IMR-90 (cell line): ENCODE measurements around the gene INKA1. TPM values are rescaled to one million over a fixed set of nuclear protein-coding genes. Genes with fewer than 3 reads are reported as not detected.
A peak's percentile ranks its signal among the peaks of the same experiment; 100 is the strongest.

Experiments used
- ATAC-seq: fragments of 200-7000 bp; cut with Tn5 transposase; 2 replicates; pipeline ENCODE4 v1.9.1; 2020; ENCODE audit warnings: low read depth, mild to moderate bottlenecking, moderate library complexity
- BruUV-seq: library from RNA; stranded (reverse); fragments of 400-500 nt; replicated peaks from 2 replicates; lab custom pipeline; 2021; lab: Mats Ljungman, UMichigan
- CTCF ChIA-PET: fragments of 300-600 bp; formaldehyde crosslinking; extraction: SDS; loops from one replicate; lab custom pipeline; 2021; ENCODE audit warnings: antibody characterized with exemption; lab: Yijun Ruan, JAX
- POLR2A ChIA-PET: fragments of 300-600 bp; sonication (Branson Sonifier 250); formaldehyde crosslinking; loops from one replicate; lab custom pipeline; 2022; ENCODE audit warnings: antibody characterized with exemption; ENCODE audit not compliant: unreplicated experiment; lab: Charles Lee
- DNase-seq: peaks from one replicate; pipeline ENCODE4 v3.0.0; 2013
- H2AFZ ChIP-seq: replicated peaks from 2 replicates; pipeline ENCODE3; 2013; ENCODE audit warnings: low read length, mild to moderate bottlenecking; ENCODE audit not compliant: poor library complexity
- H2AK5ac ChIP-seq: 2 replicates; pipeline ENCODE4 v1.6.1; 2013; ENCODE audit warnings: low read depth, low read length, inconsistent platforms
- H2AK9ac ChIP-seq: replicated peaks from 2 replicates; pipeline ENCODE3; 2013; ENCODE audit warnings: mild to moderate bottlenecking, low read depth, low read length, moderate library complexity; ENCODE audit not compliant: poor library complexity
- H2BK120ac ChIP-seq: 2 replicates; pipeline ENCODE4 v1.6.1; 2013; ENCODE audit warnings: low read depth, low read length, inconsistent platforms
- H2BK15ac ChIP-seq: 3 replicates; pipeline ENCODE4 v1.6.1; 2013; ENCODE audit warnings: low read depth, low read length, inconsistent platforms
- H2BK20ac ChIP-seq: 2 replicates; pipeline ENCODE4 v1.6.1; 2013; ENCODE audit warnings: low read depth, mild to moderate bottlenecking, inconsistent platforms, low read length, moderate library complexity
- H2BK5ac ChIP-seq: 2 replicates; pipeline ENCODE4 v1.6.1; 2013; ENCODE audit warnings: mild to moderate bottlenecking, low read depth, low read length, inconsistent platforms; ENCODE audit not compliant: poor library complexity, severe bottlenecking
- H3K14ac ChIP-seq: replicated peaks from 2 replicates; pipeline ENCODE4 v1.6.1; 2013; ENCODE audit warnings: low read depth, low read length, inconsistent platforms
- H3K18ac ChIP-seq: 2 replicates; pipeline ENCODE4 v1.6.1; 2013; ENCODE audit warnings: low read depth, low read length, control low read depth
- H3K23ac ChIP-seq: 2 replicates; pipeline ENCODE4 v1.6.1; 2013; ENCODE audit warnings: low read depth, low read length, inconsistent platforms
- H3K27ac ChIP-seq: 2 replicates; pipeline ENCODE4 v1.5.1; 2013; ENCODE audit warnings: mild to moderate bottlenecking, control low read depth, low read length; ENCODE audit not compliant: insufficient read depth
- H3K27me3 ChIP-seq: 2 replicates; pipeline ENCODE4 v1.6.1; 2013; ENCODE audit warnings: low read length; ENCODE audit not compliant: control insufficient read depth, insufficient read depth
- H3K36me3 ChIP-seq: 2 replicates; pipeline ENCODE4 v1.6.1; 2013; ENCODE audit warnings: low read length, mixed read lengths; ENCODE audit not compliant: control insufficient read depth, insufficient read depth
- H3K4ac ChIP-seq: 2 replicates; pipeline ENCODE4 v1.6.1; 2013; ENCODE audit warnings: low read depth, low read length, inconsistent platforms
- H3K4me1 ChIP-seq: 2 replicates; pipeline ENCODE4 v1.6.1; 2013; ENCODE audit warnings: low read length, mixed read lengths; ENCODE audit not compliant: control insufficient read depth, insufficient read depth
- H3K4me2 ChIP-seq: 2 replicates; pipeline ENCODE4 v1.6.1; 2013; ENCODE audit warnings: low read depth, mild to moderate bottlenecking, control low read depth, low read length, moderate library complexity
- H3K4me3 ChIP-seq: 2 replicates; pipeline ENCODE4 v1.5.1; 2013; ENCODE audit warnings: low read depth, mild to moderate bottlenecking, control low read depth, low read length, moderate library complexity; ENCODE audit not compliant: insufficient read depth
- H3K56ac ChIP-seq: 2 replicates; pipeline ENCODE4 v1.6.1; 2013; ENCODE audit warnings: low read length, inconsistent platforms; ENCODE audit not compliant: insufficient read depth; ENCODE audit errors: extremely low read depth
- H3K79me1 ChIP-seq, 2 experiments: 2 replicates each; pipeline ENCODE4 v1.6.1; 2013; ENCODE audit warnings: low read length in 2 of 2, inconsistent platforms in 1 of 2, low read depth in 1 of 2
- H3K9ac ChIP-seq: 2 replicates; pipeline ENCODE4 v1.6.1; 2013; ENCODE audit warnings: low read depth, low read length, control low read depth
- H3K9me1 ChIP-seq: 2 replicates; pipeline ENCODE4 v1.6.1; 2013; ENCODE audit warnings: low read length, inconsistent platforms; ENCODE audit not compliant: insufficient read depth
- H3K9me3 ChIP-seq: 2 replicates; pipeline ENCODE4 v1.6.1; 2013; ENCODE audit warnings: low read length; ENCODE audit not compliant: control insufficient read depth, insufficient read depth
- H4K20me1 ChIP-seq: 2 replicates; pipeline ENCODE4 v1.6.1; 2013; ENCODE audit warnings: low read length, inconsistent platforms; ENCODE audit not compliant: insufficient read depth
- H4K5ac ChIP-seq: 2 replicates; pipeline ENCODE4 v1.6.1; 2013; ENCODE audit warnings: mild to moderate bottlenecking, low read depth, low read length, control low read depth
- H4K8ac ChIP-seq, 2 experiments: 2 replicates each; pipeline ENCODE4 v1.6.1; 2013; ENCODE audit warnings: low read depth in 2 of 2, low read length in 2 of 2, control low read depth in 1 of 2, inconsistent platforms in 1 of 2
- H4K91ac ChIP-seq: 2 replicates; pipeline ENCODE4 v1.6.1; 2013; ENCODE audit warnings: low read depth, low read length, inconsistent platforms; ENCODE audit not compliant: insufficient read depth
- BHLHE40 ChIP-seq: fragments of 150-350 bp; IDR thresholded peaks from 2 replicates; pipeline ENCODE4 v1.6.1; 2016; ENCODE audit warnings: mild to moderate bottlenecking, low read depth, low read length
- CEBPB ChIP-seq: IDR thresholded peaks from 2 replicates; pipeline ENCODE4 v1.6.1; 2012; ENCODE audit warnings: low read depth, low read length, improper control_type of control experiment
- CTCF ChIP-seq: conservative IDR thresholded peaks from 2 replicates; pipeline ENCODE4 v1.5.1; 2012; ENCODE audit warnings: mild to moderate bottlenecking, low read depth, low read length, improper control_type of control experiment
- ELK1 ChIP-seq: fragments of 150-350 bp; IDR thresholded peaks from 2 replicates; pipeline ENCODE4 v1.6.1; 2016; ENCODE audit warnings: low read depth, mild to moderate bottlenecking, low read length, moderate library complexity, borderline replicate concordance
- FOS ChIP-seq: fragments of 150-350 bp; IDR thresholded peaks from 2 replicates; pipeline ENCODE4 v1.6.1; 2016; ENCODE audit warnings: low read depth, low read length
- MAFK ChIP-seq: IDR thresholded peaks from 2 replicates; pipeline ENCODE4 v1.6.1; 2012; ENCODE audit warnings: low read depth, low read length, improper control_type of control experiment
- MAZ ChIP-seq: IDR thresholded peaks from 2 replicates; pipeline ENCODE4 v1.6.1; 2012; ENCODE audit warnings: low read depth, mild to moderate bottlenecking, low read length, improper control_type of control experiment, moderate library complexity, borderline replicate concordance
- MXI1 ChIP-seq: IDR thresholded peaks from 2 replicates; pipeline ENCODE4 v1.6.1; 2012; ENCODE audit warnings: low read depth, mild to moderate bottlenecking, low read length, moderate library complexity, borderline replicate concordance
- NFE2L2 ChIP-seq: fragments of 150-350 bp; IDR thresholded peaks from 2 replicates; pipeline ENCODE4 v1.6.1; 2016; ENCODE audit warnings: low read depth, mild to moderate bottlenecking, low read length
- POLR2A ChIP-seq: IDR thresholded peaks from 2 replicates; pipeline ENCODE4 v1.6.1; 2012; ENCODE audit warnings: mild to moderate bottlenecking, low read depth, low read length
- RAD21 ChIP-seq: IDR thresholded peaks from 2 replicates; pipeline ENCODE4 v1.6.1; 2012; ENCODE audit warnings: low read length, improper control_type of control experiment
- RCOR1 ChIP-seq: IDR thresholded peaks from 2 replicates; pipeline ENCODE4 v1.6.1; 2012; ENCODE audit warnings: mild to moderate bottlenecking, low read length, improper control_type of control experiment; ENCODE audit not compliant: insufficient replicate concordance
- RFX5 ChIP-seq: IDR thresholded peaks from 2 replicates; pipeline ENCODE4 v1.8.0; 2012; ENCODE audit warnings: low read depth, mild to moderate bottlenecking, low read length, moderate library complexity
- SMC3 ChIP-seq: fragments of 150-350 bp; IDR thresholded peaks from 2 replicates; pipeline ENCODE4 v1.6.1; 2016; ENCODE audit warnings: low read depth, mild to moderate bottlenecking, antibody characterized with exemption, low read length, moderate library complexity
- USF2 ChIP-seq: fragments of 150-350 bp; IDR thresholded peaks from 2 replicates; pipeline ENCODE4 v1.6.1; 2017; ENCODE audit warnings: mild to moderate bottlenecking, antibody characterized with exemption, low read length, low read depth
- WGBS, 2 experiments: methylation state at CpG; one replicate each; pipeline versions ENCODE4 v1.1.5 to v1.1.7; 2013; ENCODE audit warnings: missing lambda C conversion rate in 2 of 2; ENCODE audit not compliant: insufficient read length in 1 of 2; ENCODE audit errors: extremely low coverage in 2 of 2; 5-methylcytosine and 5-hydroxymethylcytosine counted together
- dilution Hi-C: fragments of 300-500 bp; cut with HindIII; formaldehyde crosslinking; loops from one replicate; pipeline ENCODE4 v1.14.3; 2018; ENCODE audit warnings: low sequenced_read_pairs; ENCODE audit not compliant: unreplicated experiment
- in situ Hi-C: fragments of 300-500 bp; cut with MboI; formaldehyde crosslinking; loops from 3 replicates; pipeline ENCODE4 v1.14.3; 2019; ENCODE audit warnings: low sequenced_read_pairs, inconsistent platforms, mixed read lengths
- intact Hi-C: fragments of 100-400 bp; cut with micrococcal nuclease; formaldehyde crosslinking; loops from 2 replicates; pipeline ENCODE4 v1.10.0; 2022
- polyA plus RNA-seq, 3 experiments: library from polyadenylated mRNA; depleted of rRNA; stranded (reverse); fragments of >200 nt; gene quantifications; 2 replicates each; pipeline ENCODE4 v1.2.3, GENCODE V29; 2012; ENCODE audit warnings: low replicate concordance in 1 of 3
- total RNA-seq: library from RNA; depleted of rRNA; stranded (reverse); fragments of >200 nt; gene quantifications from 2 replicates; pipeline ENCODE4 v1.2.3, GENCODE V29; 2012

The INKA1 gene
- total and polyA plus RNA-seq, 2 of the 4 experiments (the other 2 are of a cell fraction) = 2.3 to 4.5 TPM

- H4K5ac ChIP-seq = no peak overlapping the region
- H2BK120ac ChIP-seq = no peak overlapping the region
- peak overlapping the region; percentile 27; the same call in 1 of the 2 replicates for H3K4me2 ChIP-seq
- H2AFZ ChIP-seq = no peak overlapping the region
- no peak overlapping the region for H3K9ac ChIP-seq
- H4K91ac ChIP-seq = no peak overlapping the region
- ChIA-PET POLR2A (no interaction called here), CTCF (interaction anchor here (0.7 kb wide), 1 partner anchor 21 kb away, joined by 3 read pairs; the partner anchor contains the start of gene INKA1)
- no peak overlapping the region for H4K8ac ChIP-seq
- no peak overlapping the region for H3K18ac ChIP-seq
- no peak overlapping the region for H2BK5ac ChIP-seq
- ATAC-seq = no peak
- in situ Hi-C loops = no loop called here
- DNase-seq = no peak
- H2AK9ac ChIP-seq = no peak overlapping the region
- peaks cover 11% of the 10 kb centered on the region for H3K9me1 ChIP-seq
- BruUV-seq = no TSS peak
- no peaks in the 10 kb centered on the region for H3K27me3 ChIP-seq
- 0 out of 2 replicates have a peak overlapping the region, but pooled peaks have one; percentile 33 for H2AK5ac ChIP-seq
- peak overlapping the region; percentile 23; the same call in 1 of the 2 replicates for H3K27ac ChIP-seq
- peaks cover 12% of the 10 kb centered on the region for H3K36me3 ChIP-seq
- intact Hi-C loops = no loop called here
- dilution Hi-C loops = no loop called here
- H2BK20ac ChIP-seq = no peak overlapping the region
- WGBS, 2 experiments = 61% methylated on average over 2 of the region's 5 CpGs; no CpG with 5 or more reads in 1 of the 2 experiments
- H2BK15ac ChIP-seq = no peak overlapping the region
- H3K4me1 ChIP-seq = peaks cover 9% of the 10 kb centered on the region
- H3K4me3 ChIP-seq = no peak overlapping the region
- H4K20me1 ChIP-seq = peaks cover 46% of the 10 kb centered on the region
- H3K56ac ChIP-seq = no peak overlapping the region
- no peak overlapping the region for H3K4ac ChIP-seq
- H3K14ac ChIP-seq = no peak overlapping the region
- H3K23ac ChIP-seq = no peak overlapping the region
- no peaks in the 10 kb centered on the region for H3K9me3 ChIP-seq
- peaks cover 7 to 73% of the 10 kb centered on the region in 2 experiments for H3K79me1 ChIP-seq
- TF ChIP-seq USF2 (no peak), MAZ (no peak), MAFK (no peak), SMC3 (no peak), CEBPB (no peak), MXI1 (no peak), RCOR1 (no peak), ELK1 (no peak), FOS (no peak), RAD21 (no peak), RFX5 (no peak), NFE2L2 (no peak), BHLHE40 (no peak), CTCF (no peak), POLR2A (no peak)
Observed at GRCh38 chr3:49781415-49782199, 21.5 kb upstream of the INKA1 start.
